RWPE2 (cell line): ENCODE data around the gene NDUFV3.

Source experiments
- ATAC-seq: fragments of 200-7000 bp; cut with Tn5 transposase; 3 replicates; pipeline ENCODE4 v1.9.1; 2021; ENCODE audit warnings: low read depth
- DNase-seq: peaks from one replicate; pipeline ENCODE4 v3.0.0-alpha.2; 2020; ENCODE audit warnings: low spot score
- H3K27ac ChIP-seq: fragments of 450-650 bp; 2 replicates; pipeline ENCODE4 v1.5.1; 2017; ENCODE audit warnings: mild to moderate bottlenecking; ENCODE audit not compliant: poor library complexity, severe bottlenecking
- H3K27me3 ChIP-seq: fragments of 250-450 bp; sonication (Bioruptor Pico); 2 replicates; pipeline ENCODE4 v1.5.1; 2021; ENCODE audit warnings: mild to moderate bottlenecking, moderate library complexity; ENCODE audit not compliant: insufficient read depth, poor library complexity, severe bottlenecking
- H3K36me3 ChIP-seq: fragments of 250-450 bp; sonication (Bioruptor Pico); 2 replicates; pipeline ENCODE4 v1.5.1; 2020; ENCODE audit warnings: low read depth, mild to moderate bottlenecking, moderate library complexity
- H3K4me1 ChIP-seq: fragments of 250-450 bp; sonication (Bioruptor Pico); 2 replicates; pipeline ENCODE4 v1.5.1; 2021; ENCODE audit warnings: mild to moderate bottlenecking, moderate library complexity; ENCODE audit not compliant: insufficient read depth, poor library complexity, severe bottlenecking
- H3K4me3 ChIP-seq: fragments of 250-450 bp; sonication (Bioruptor Pico); 2 replicates; pipeline ENCODE4 v1.5.1; 2021; ENCODE audit warnings: mild to moderate bottlenecking, moderate library complexity; ENCODE audit not compliant: severe bottlenecking
- H3K9me3 ChIP-seq: fragments of 250-450 bp; sonication (Bioruptor Pico); 2 replicates; pipeline ENCODE4 v1.5.1; 2021; ENCODE audit warnings: mild to moderate bottlenecking, moderate library complexity; ENCODE audit not compliant: severe bottlenecking
- TF ChIP-seq, protein P1 (sequence below): fragments of 450-650 bp; IDR thresholded peaks from one replicate; pipeline ENCODE4 v1.5.1; 2017; ENCODE audit warnings: mild to moderate bottlenecking, moderate library complexity; ENCODE audit not compliant: poor library complexity, severe bottlenecking

Gene NDUFV3

DNA sequence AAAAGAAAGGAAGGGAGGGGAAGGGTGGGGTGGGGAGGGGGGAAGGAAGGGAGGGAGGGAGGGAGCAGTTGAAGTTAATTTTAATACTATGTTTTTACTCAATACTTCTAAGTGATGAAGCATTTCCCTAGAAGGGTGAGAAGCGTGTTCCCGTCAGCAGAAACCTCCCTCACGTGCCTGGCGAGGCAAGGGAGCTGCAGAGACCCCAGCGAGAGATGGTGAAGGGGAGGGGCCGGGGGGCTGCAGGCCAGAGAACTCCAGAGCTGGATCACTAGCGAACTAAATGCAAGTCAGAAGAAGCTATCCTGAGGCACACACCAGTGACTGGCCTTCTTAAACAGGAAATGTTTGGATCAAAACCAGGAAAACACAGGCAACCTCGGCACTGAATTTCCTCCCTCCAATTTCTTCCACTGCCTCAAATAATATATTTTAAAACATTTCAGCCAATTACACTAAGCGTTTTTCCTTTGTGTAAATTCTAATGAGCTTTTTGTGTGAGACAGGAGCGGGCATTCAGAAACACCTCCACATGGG, 31.7 kb upstream of the NDUFV3 start:
- no peak for ATAC-seq
- Histone ChIP-seq H3K9me3 (no peaks in the 10 kb centered on the region), H3K27me3 (no peaks in the 10 kb centered on the region), H3K4me1 (no peaks in the 10 kb centered on the region), H3K27ac (no peak overlapping the region), H3K36me3 (peaks cover 75% of the 10 kb centered on the region), H3K4me3 (no peak overlapping the region)
- TF ChIP-seq, protein P1, sequence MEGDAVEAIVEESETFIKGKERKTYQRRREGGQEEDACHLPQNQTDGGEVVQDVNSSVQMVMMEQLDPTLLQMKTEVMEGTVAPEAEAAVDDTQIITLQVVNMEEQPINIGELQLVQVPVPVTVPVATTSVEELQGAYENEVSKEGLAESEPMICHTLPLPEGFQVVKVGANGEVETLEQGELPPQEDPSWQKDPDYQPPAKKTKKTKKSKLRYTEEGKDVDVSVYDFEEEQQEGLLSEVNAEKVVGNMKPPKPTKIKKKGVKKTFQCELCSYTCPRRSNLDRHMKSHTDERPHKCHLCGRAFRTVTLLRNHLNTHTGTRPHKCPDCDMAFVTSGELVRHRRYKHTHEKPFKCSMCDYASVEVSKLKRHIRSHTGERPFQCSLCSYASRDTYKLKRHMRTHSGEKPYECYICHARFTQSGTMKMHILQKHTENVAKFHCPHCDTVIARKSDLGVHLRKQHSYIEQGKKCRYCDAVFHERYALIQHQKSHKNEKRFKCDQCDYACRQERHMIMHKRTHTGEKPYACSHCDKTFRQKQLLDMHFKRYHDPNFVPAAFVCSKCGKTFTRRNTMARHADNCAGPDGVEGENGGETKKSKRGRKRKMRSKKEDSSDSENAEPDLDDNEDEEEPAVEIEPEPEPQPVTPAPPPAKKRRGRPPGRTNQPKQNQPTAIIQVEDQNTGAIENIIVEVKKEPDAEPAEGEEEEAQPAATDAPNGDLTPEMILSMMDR: no peak
- DNase-seq: no peak

DNA sequence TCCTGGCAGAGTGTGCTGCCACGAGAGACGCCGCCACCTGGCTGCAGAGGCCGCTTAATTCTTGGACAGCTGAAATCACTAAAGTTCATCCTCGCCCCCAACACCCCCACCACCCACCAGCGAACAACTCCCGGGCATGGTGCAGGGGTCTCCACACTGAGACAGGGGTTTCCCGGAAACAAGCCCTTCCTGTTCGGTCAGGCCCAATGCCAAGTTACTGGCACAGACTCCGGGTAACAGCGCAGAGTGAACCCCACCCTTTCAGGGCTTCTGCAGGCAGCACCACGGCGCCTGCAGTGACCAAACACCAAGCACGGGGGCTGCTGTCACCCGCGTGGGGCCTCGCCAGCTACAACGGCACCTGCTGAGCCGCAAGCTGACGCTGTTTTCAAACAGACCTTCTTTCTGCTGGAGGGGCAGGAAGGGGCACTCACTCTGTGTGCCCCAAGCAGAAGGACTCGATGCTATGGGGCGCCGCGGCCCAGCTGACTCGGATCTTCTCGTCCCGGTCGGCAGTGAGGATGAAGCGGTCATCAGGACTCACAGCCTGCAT, 31.2 kb upstream of the NDUFV3 start:
- Histone ChIP-seq H3K36me3 (peaks cover 75% of the 10 kb centered on the region), H3K9me3 (no peaks in the 10 kb centered on the region), H3K4me1 (no peaks in the 10 kb centered on the region), H3K27me3 (no peaks in the 10 kb centered on the region), H3K4me3 (no peak overlapping the region), H3K27ac (no peak overlapping the region)
- TF ChIP-seq, protein P1: no peak
- DNase-seq (no peak), ATAC-seq (no peak)

DNA sequence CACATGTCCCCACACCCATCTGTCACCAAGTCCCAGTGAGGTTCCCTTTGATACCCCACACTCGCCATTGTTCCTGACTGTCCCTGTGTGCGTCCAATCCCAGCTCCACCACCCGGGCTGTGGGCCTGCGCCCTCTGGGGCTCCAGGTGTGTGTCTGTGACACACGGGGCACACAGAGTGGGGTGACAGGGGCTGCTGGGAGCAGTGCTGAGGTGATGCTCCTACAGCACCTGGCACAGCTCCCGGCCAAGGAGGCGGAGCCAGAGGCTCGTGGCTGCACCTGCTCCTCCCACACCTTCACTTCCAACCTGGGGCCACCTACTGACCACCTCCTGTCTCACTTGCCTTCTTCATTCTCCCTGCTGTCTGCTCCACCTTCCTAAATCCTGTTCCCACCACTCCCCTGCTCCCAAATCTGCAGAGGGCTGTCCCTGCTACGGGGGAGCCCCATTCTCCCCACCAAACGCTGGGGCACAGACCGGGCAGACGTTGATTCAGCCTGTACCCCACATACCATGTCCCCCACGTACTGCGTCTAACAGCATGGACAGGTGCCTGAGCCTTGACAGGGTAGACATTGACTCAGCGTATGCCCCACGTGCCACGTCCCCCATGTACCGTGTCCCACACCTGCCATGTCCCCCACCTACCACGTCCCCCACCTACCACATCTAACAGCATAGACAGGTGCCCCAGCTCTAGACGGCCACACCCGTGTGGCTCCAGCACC, 30.2 kb upstream of the NDUFV3 start:
- Histone ChIP-seq H3K36me3 (peaks cover 76% of the 10 kb centered on the region), H3K9me3 (no peaks in the 10 kb centered on the region), H3K27ac (no peak overlapping the region), H3K4me1 (no peaks in the 10 kb centered on the region), H3K27me3 (no peaks in the 10 kb centered on the region), H3K4me3 (no peak overlapping the region)
- DNase-seq (no peak), ATAC-seq (peak; percentile 30; the same call in 1 of the 3 replicates)
- TF ChIP-seq, protein P1: no peak

DNA sequence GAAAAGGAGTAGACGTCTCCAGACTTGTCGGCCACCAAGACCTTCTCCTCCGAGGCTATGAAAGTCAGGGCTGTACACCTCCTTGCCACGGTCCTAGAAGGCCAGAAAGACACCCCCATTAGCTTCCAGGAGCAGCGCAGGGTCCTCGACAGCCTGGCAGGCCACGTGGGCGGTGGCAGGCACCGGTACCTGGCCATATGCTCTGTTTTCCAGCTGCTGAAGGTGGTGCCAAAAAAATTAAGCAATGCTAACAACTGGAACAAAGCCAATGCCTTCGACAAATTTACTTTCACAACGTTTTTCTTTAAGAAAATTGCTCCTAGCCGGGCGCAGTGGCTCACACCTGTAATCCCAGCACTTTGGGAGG, 29.6 kb upstream of the NDUFV3 start:
- ATAC-seq (no peak), DNase-seq (no peak)
- TF ChIP-seq, protein P1: no peak
- H3K4me1 ChIP-seq: no peaks in the 10 kb centered on the region
- no peak overlapping the region for H3K4me3 ChIP-seq
- no peak overlapping the region for H3K27ac ChIP-seq
- H3K36me3 ChIP-seq: peaks cover 76% of the 10 kb centered on the region
- H3K27me3 ChIP-seq: no peaks in the 10 kb centered on the region
- no peaks in the 10 kb centered on the region for H3K9me3 ChIP-seq

DNA sequence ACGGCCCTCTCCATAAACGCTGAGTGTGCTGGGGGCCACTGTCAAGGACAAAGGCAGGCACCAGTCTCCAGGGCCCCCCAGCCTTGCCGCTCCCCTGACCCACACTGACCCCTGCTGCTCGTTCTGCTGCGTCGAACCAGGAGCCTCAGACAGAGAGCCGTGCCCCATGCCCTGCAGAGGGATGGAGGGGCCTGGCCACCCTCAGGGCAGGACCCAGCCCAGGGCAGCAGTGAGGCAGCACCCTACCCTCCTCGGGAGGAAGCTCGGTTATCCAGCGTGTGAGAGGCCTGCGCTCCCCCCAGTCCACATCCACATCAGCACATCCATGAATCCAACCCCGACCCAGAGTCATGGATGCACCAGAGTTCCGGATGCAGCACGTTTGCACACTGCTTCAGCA, 28.8 kb upstream of the NDUFV3 start:
- Histone ChIP-seq H3K27ac (no peak overlapping the region), H3K36me3 (peaks cover 76% of the 10 kb centered on the region), H3K4me1 (no peaks in the 10 kb centered on the region), H3K9me3 (no peaks in the 10 kb centered on the region), H3K4me3 (no peak overlapping the region), H3K27me3 (no peaks in the 10 kb centered on the region)
- ATAC-seq (no peak), DNase-seq (no peak)
- TF ChIP-seq, protein P1: no peak
